ENCODE measurements around the gene APOL2. TPM values are rescaled to one million over a fixed set of nuclear protein-coding genes. Genes with fewer than 3 reads are reported as not detected.

The APOL2 gene
- polyA plus RNA-seq = 10 to 100 TPM; 22.4 to 42.4 (median 22.9) TPM

DNA sequence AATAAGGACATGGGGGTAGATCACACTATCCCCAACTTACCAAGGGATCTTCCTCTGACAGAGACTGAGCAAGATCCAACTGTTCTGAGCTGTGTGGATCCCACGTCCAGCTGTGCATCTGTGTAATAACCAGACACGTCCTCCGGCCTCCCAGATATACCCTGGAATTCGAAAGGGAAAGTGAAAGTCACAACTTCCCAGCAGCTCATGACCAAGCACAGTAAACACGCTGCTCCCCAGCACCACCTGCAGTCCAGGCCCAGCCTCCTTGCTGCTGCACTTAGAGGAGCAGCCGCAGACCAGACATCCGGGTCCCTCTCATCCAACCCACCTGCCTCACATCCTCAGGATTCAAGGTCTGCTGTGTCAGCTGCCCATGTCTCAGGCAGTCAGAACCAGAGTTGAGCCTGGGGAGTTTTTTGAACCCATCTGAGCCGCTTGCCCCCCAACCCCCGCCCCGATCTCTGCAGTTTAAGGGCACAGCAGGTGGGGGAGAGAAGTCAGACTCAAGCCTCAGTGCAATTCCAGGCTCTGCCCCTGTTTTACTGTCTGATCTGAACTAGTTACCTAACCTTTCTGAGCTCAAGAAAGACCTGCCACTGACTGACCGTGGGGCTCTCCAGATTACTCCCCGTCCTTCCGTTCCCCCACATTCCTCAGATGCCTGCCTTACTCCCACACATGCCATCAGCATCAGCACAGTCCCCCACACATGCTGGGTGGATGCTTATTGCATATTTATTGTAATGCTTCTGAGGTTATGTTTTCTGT lies at the start of gene APOL2:
TSS of gene APOL2 (minus strand) at position 127 of the 771 bp plus-strand sequence. CDS start 6,365 bp downstream, outside the sequence.
- Mint-ChIP-seq H3K4me3 (peak within 1 kb of the TSS; percentile 93 to 100 (median 99)), H3K9me3 (peaks cover 0 to 11% (median 1%) of the 10 kb centered on the region in 6 donors), H3K4me1 (peaks cover 54 to 57% of the 10 kb centered on the region in 2 donors), H3K27ac (peak within 1 kb of the TSS; percentile 96 to 99 (median 99)), H3K27me3 (ENCODE audit: low read depth in 3 of 3) (peaks cover 0 to 9% (median 8%) of the 10 kb centered on the region in 3 donors), H3K36me3 (peaks cover 19 to 29% (median 23%) of the 10 kb centered on the region in 3 donors)
- DNase-seq = peak; percentile 77 to 82 (median 80)

DNA sequence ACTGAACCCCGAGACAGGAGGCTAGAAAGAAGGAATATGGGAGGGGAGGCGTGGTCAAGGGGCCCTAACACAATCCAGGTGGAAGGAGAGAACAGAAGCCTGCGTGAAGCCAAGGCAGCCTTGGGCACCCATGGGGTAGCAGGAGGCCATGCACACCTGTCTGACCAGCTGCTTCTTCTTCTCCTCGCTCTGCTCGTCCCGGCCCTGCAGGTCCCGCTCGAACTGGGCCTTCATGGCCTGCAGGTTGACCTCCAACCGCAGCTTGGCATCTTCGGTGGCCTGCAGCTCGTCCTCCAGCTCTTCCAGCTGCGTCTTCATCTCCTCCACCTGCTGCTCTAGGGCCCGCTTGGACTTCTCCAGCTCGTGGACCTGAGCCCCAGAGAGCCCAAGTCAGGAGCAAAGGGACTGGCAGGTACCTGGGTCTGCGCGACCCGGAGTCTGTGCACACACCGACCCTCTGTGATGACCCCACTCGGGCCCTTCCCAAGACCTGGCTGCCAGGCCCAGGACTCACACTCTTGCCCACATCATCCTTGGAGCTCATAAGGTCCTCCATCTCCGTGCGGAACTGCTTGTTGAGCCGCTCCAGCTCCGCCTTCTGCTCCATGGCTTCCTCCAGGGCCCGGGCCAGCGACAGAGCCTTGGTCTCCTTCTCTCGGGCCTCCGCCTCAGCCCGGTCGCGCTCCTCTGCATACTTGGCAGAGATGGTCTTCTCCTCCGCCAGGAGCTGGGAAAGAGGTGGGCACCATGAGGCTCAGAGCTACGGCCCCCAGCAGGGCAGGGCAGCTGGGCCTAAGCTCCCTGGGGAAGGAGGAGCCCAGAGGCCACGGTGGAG lies 49.5 kb upstream of the APOL2 start:
- Mint-ChIP-seq H3K4me1 (peaks cover 52 to 60% of the 10 kb centered on the region in 2 donors), H3K27me3 (ENCODE audit: low read depth in 3 of 3) (peaks cover 15 to 34% (median 31%) of the 10 kb centered on the region in 3 donors), H3K9me3 (no peaks in the 10 kb centered on the region), H3K4me3 (peak overlapping the region in 3 of 5 donors; percentile 10 to 39 (median 38)), H3K36me3 (peaks cover 31 to 56% (median 34%) of the 10 kb centered on the region in 3 donors), H3K27ac (peak overlapping the region; percentile 36 to 96 (median 88))
- DNase-seq = no peak

DNA sequence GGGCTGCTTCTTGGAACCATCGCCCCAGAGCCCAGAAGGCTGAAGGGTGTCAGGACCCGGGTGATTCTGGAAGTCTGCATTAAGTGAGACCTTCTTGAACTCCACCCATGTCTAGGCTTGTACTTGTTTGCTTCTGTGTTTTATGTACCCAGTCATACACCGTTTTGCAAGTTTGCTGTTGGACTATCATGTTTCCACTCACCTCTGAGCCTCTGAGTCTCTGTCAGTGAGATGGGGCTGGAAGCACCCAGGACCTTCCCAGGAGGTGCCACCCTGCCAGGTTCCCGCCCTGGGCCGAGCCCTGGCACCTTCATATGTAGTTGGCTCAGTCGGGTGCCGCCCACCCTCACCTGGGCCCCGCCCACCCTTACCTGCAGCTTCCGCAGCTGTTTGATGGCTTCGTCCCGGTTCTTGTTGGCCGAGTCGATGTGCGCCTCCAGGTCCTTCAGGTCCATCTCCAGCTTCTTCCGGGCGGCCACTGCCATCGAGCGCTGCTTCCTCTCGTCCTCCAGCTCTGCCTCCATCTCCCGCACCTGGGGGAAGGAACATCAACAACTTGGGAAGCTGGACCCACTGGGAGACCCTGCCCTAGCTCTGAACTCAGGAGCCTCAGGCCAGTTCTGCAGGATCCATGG lies 48.7 kb upstream of the APOL2 start:
- H3K36me3 Mint-ChIP-seq = peaks cover 31 to 60% (median 34%) of the 10 kb centered on the region in 3 donors

GRCh38 chr22:36286096-36286957 lies 47.0 kb upstream of the APOL2 start:
- Mint-ChIP-seq H3K36me3 (peaks cover 20 to 58% (median 25%) of the 10 kb centered on the region in 3 donors), H3K27me3 (ENCODE audit: low read depth in 3 of 3) (peaks cover 12 to 32% (median 24%) of the 10 kb centered on the region in 3 donors), H3K4me1 (peaks cover 37 to 44% of the 10 kb centered on the region in 2 donors), H3K27ac (peak overlapping the region; percentile 69 to 88 (median 78)), H3K4me3 (peak overlapping the region in 4 of 5 donors; percentile 5 to 70 (median 48)), H3K9me3 (no peaks in the 10 kb centered on the region)
- DNase-seq = peak; percentile 59 to 72 (median 66)

More for the DNA sequence above, 48.7 kb upstream of the APOL2 start:
- H3K27me3 Mint-ChIP-seq (ENCODE audit: low read depth in 3 of 3) = peaks cover 15 to 34% (median 32%) of the 10 kb centered on the region in 3 donors
- H3K27ac Mint-ChIP-seq = peak overlapping the region in 4 of 6 donors; percentile 62 to 86 (median 75)
- H3K4me3 Mint-ChIP-seq = peak overlapping the region in 3 of 5 donors; percentile 35 to 40 (median 39)
- peaks cover 50 to 58% of the 10 kb centered on the region in 2 donors for H3K4me1 Mint-ChIP-seq
- no peaks in the 10 kb centered on the region for H3K9me3 Mint-ChIP-seq
- no peak for DNase-seq

DNA sequence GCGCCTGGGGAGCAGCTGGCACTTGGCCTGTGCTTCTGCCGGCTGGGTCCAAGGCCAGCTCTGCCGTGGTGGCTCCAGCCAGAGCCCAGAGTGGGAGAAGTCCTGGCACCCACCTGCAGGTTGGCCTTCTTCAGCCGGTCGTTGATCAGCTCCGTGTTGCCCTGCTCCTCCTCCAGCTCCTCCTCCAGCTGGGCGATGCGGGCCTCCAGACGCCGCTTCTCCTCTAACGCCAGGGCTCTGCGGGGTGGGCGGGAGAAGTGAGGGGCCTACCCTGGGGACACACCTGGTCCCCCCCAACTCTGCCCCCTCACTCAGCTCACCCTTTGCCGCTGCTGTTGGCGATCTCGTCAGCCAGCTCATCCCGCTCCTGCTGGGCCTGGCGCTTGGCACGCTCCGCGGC lies 46.2 kb upstream of the APOL2 start:
- Mint-ChIP-seq H3K27me3 (ENCODE audit: low read depth in 3 of 3) (peaks cover 12 to 35% (median 24%) of the 10 kb centered on the region in 3 donors), H3K9me3 (no peaks in the 10 kb centered on the region), H3K27ac (no peak overlapping the region), H3K36me3 (peaks cover 20 to 60% (median 30%) of the 10 kb centered on the region in 3 donors), H3K4me3 (no peak overlapping the region), H3K4me1 (peaks cover 36 to 44% of the 10 kb centered on the region in 2 donors)
- no peak for DNase-seq

DNA sequence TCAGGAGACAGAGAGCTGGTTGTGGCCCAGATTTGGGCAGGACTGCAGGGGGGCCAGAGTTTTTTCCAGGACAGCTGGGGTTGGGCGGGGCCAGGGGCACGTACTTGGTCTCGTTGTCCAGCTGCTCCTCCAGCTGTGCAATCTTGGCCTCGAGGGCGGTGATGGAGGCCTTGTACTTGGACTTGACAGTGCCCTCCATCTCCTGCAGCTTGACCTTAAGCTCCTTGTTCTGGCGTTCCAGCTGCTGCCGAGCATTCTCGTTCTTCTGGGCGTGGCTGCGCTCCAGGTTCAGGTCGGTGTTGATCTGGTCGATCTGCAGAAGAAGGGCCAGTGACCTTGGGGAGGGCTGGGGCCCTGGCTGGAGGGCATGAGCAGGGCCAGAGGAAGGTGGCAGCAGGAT lies 45.7 kb upstream of the APOL2 start:
- peaks cover 19 to 62% (median 29%) of the 10 kb centered on the region in 3 donors for H3K36me3 Mint-ChIP-seq
- H3K4me1 Mint-ChIP-seq = peaks cover 35 to 38% of the 10 kb centered on the region in 2 donors
- no peaks in the 10 kb centered on the region for H3K9me3 Mint-ChIP-seq
- DNase-seq = no peak
- no peak overlapping the region for H3K4me3 Mint-ChIP-seq
- peaks cover 12 to 37% (median 23%) of the 10 kb centered on the region in 3 donors for H3K27me3 Mint-ChIP-seq (ENCODE audit: low read depth in 3 of 3)
- no peak overlapping the region for H3K27ac Mint-ChIP-seq

DNA sequence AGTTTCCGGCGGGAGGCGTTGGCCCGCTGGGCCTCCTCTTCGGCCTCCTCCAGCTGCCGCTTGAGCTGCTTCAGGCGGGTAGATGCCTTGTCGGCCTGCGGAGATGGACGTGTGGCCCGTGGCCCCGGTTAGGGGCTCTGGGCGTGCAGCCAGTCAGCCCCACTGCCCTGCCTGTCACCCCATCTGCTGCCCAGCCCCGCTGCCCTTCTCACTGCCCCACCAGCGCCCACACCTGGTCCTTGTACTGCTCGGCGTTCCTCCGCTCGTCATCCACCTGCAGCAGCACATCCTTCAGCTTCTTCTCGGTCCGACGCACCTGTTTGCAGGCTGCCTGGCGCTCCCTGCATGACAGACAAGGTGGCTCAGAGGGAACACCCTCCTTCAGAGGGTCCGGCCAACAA lies 44.8 kb upstream of the APOL2 start:
- Mint-ChIP-seq H3K4me1 (peaks cover 26 to 30% of the 10 kb centered on the region in 2 donors), H3K4me3 (no peak overlapping the region), H3K27me3 (ENCODE audit: low read depth in 3 of 3) (peaks cover 12 to 37% (median 18%) of the 10 kb centered on the region in 3 donors), H3K36me3 (peaks cover 16 to 59% (median 24%) of the 10 kb centered on the region in 3 donors), H3K9me3 (no peaks in the 10 kb centered on the region), H3K27ac (peak overlapping the region in 1 of 6 donors; percentile 23)
- DNase-seq = no peak

DNA sequence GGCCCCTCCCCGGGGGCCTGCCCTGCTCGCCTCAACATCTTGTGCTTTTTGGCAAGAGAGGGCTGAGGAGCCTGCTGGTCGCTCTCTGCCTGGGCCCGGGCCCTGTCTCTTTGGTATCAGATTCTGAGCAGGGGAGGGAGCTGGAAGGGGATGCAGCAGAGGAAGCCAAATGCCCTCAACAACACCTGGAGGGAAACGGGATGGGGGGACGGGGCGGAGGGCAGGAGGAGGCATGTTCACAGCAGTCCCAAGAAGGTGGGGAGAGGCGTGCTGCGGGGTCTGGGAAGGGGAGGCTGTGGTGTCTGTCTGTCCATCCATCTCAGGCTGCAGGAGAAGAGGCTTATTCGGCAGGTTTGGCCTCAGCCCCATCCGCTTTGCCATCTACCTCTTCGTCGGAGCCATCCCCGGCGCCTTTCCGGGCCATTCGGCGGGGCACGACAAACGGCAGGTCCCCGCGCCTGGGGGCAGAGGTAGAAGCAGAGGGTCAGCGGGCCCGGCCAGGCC lies 43.1 kb upstream of the APOL2 start:
- Mint-ChIP-seq H3K4me3 (no peak overlapping the region), H3K9me3 (no peaks in the 10 kb centered on the region), H3K36me3 (peaks cover 14 to 45% (median 16%) of the 10 kb centered on the region in 3 donors), H3K27me3 (ENCODE audit: low read depth in 3 of 3) (peaks cover 9 to 33% (median 14%) of the 10 kb centered on the region in 3 donors), H3K27ac (no peak overlapping the region), H3K4me1 (peaks cover 19 to 22% of the 10 kb centered on the region in 2 donors)
- DNase-seq = no peak

- no peak for DNase-seq
Observed at GRCh38 chr22:36281781-36282327, 42.5 kb upstream of the APOL2 start.

GRCh38 chr22:36280379-36280778 lies 41.1 kb upstream of the APOL2 start:
- Mint-ChIP-seq H3K27ac (peak overlapping the region in 3 of 6 donors; percentile 52 to 71 (median 53)), H3K27me3 (ENCODE audit: low read depth in 3 of 3) (peaks cover 0 to 17% (median 10%) of the 10 kb centered on the region in 3 donors), H3K4me1 (peaks cover 12 to 18% of the 10 kb centered on the region in 2 donors), H3K9me3 (no peaks in the 10 kb centered on the region), H3K36me3 (peaks cover 4 to 34% (median 7%) of the 10 kb centered on the region in 3 donors), H3K4me3 (no peak overlapping the region)
- DNase-seq = no peak

More at GRCh38 chr22:36281781-36282327, 42.5 kb upstream of the APOL2 start:
- Mint-ChIP-seq H3K36me3 (peaks cover 9 to 40% (median 11%) of the 10 kb centered on the region in 3 donors), H3K4me1 (peaks cover 16 to 22% of the 10 kb centered on the region in 2 donors), H3K9me3 (no peaks in the 10 kb centered on the region), H3K4me3 (no peak overlapping the region), H3K27me3 (ENCODE audit: low read depth in 3 of 3) (peaks cover 4 to 28% (median 10%) of the 10 kb centered on the region in 3 donors), H3K27ac (peak overlapping the region in 1 of 6 donors; percentile 82)

DNA sequence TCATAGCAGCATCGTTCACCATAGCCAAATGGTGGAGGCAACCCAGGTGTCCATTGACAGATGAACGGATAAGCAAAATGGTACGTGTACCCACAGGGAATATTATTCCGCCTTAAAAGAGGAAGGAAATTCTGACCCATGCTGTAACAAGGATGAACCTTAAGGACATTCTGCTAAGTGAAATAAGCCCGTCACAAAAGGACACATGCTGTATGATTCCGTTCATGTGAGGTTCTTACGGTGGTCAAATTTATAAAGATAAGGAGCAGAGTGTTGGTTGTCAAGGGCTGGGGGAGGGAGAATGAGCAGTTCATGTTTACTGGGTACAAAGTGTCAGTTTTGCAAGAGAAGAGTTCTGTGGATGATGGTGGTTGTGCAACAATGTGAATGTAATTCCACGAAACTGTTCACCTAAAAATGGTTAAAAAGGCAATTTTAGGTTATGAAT lies 39.9 kb upstream of the APOL2 start:
- peaks cover 12 to 18% of the 10 kb centered on the region in 2 donors for H3K4me1 Mint-ChIP-seq
- DNase-seq = no peak
- H3K27ac Mint-ChIP-seq = peak overlapping the region in 4 of 6 donors; percentile 40 to 60 (median 48)
- H3K27me3 Mint-ChIP-seq (ENCODE audit: low read depth in 3 of 3) = peaks cover 0 to 21% (median 6%) of the 10 kb centered on the region in 3 donors
- no peak overlapping the region for H3K4me3 Mint-ChIP-seq
- peaks cover 7 to 29% (median 10%) of the 10 kb centered on the region in 3 donors for H3K36me3 Mint-ChIP-seq
- H3K9me3 Mint-ChIP-seq = no peaks in the 10 kb centered on the region
